ENCODE results near the gene SLC9A7. TPM values are rescaled to one million over a fixed set of nuclear protein-coding genes. Genes with fewer than 3 reads are reported as not detected.

SLC9A7 gene
- total RNA-seq, 1 experiment from 2014 or later, result 74.3 TPM

GRCh38 chrX:46635186-46635585 is 123.7 kb downstream of the SLC9A7 start:
- Histone ChIP-seq H2AFZ (ENCODE audit: low read length) (no peak overlapping the region), H3K9ac (ENCODE audit: low read length) (no peak overlapping the region), H3F3A (ENCODE audit: low read length, unreplicated experiment) (no peaks in the 10 kb centered on the region), H3K27me3 (ENCODE audit: low read length) (no peaks in the 10 kb centered on the region), H4K20me1 (ENCODE audit: low read length) (no peaks in the 10 kb centered on the region), H3K9me3 (ENCODE audit: low read length) (no peaks in the 10 kb centered on the region), H3K4me3 (ENCODE audit: low read length) (no peak overlapping the region), H3K79me2 (ENCODE audit: low read length) (no peaks in the 10 kb centered on the region), H3K27ac (ENCODE audit: low read length) (no peak overlapping the region), H3K4me2 (ENCODE audit: low read length) (no peak overlapping the region), H3K4me1 (ENCODE audit: insufficient read depth, low read length) (no peaks in the 10 kb centered on the region), H3K36me3 (ENCODE audit: low read depth, low read length) (peaks cover 8% of the 10 kb centered on the region), H3K9me2 (replicated peaks; ENCODE audit: low read length) (no peaks in the 10 kb centered on the region)
- DNase-seq (no peak), ATAC-seq (no peak)
- no TSS peak for BruUV-seq (replicated peaks)
- TF ChIP-seq EZH2phosphoT487 (IDR thresholded peaks at IDR 0.05; ENCODE audit: borderline replicate concordance, low read length) (no peak), CTCF (conservative IDR thresholded peaks at IDR 0.05; ENCODE audit: low read depth, low read length) (no peak), EZH2 (IDR thresholded peaks at IDR 0.05; ENCODE audit: low read length, unreplicated experiment) (no peak)
- intact Hi-C loops (cut with micrococcal nuclease), result no loop called here
- ChIA-PET POLR2A (ENCODE audit: unreplicated experiment) (no interaction called here), CTCF (no interaction called here)

GRCh38 chrX:46634577-46634976 is 124.3 kb downstream of the SLC9A7 start:
- H3K27ac ChIP-seq (ENCODE audit: low read length), result no peak overlapping the region
- ChIA-PET POLR2A (ENCODE audit: unreplicated experiment) (no interaction called here), CTCF (no interaction called here)
- no peaks in the 10 kb centered on the region for H3K4me1 ChIP-seq (ENCODE audit: insufficient read depth, low read length)
- BruUV-seq (replicated peaks), result no TSS peak
- peaks cover 8% of the 10 kb centered on the region for H3K36me3 ChIP-seq (ENCODE audit: low read depth, low read length)
- H3K27me3 ChIP-seq (ENCODE audit: low read length), result no peaks in the 10 kb centered on the region
- H3K9me2 ChIP-seq (replicated peaks; ENCODE audit: low read length), result no peaks in the 10 kb centered on the region
- intact Hi-C loops (cut with micrococcal nuclease), result no loop called here
- H3K9ac ChIP-seq (ENCODE audit: low read length), result no peak overlapping the region
- no peaks in the 10 kb centered on the region for H3K9me3 ChIP-seq (ENCODE audit: low read length)
- ATAC-seq (no peak), DNase-seq (no peak)
- TF ChIP-seq EZH2 (IDR thresholded peaks at IDR 0.05; ENCODE audit: low read length, unreplicated experiment) (no peak), CTCF (conservative IDR thresholded peaks at IDR 0.05; ENCODE audit: low read depth, low read length) (no peak), EZH2phosphoT487 (IDR thresholded peaks at IDR 0.05; ENCODE audit: borderline replicate concordance, low read length) (no peak)
- no peaks in the 10 kb centered on the region for H3K79me2 ChIP-seq (ENCODE audit: low read length)
- no peaks in the 10 kb centered on the region for H3F3A ChIP-seq (ENCODE audit: low read length, unreplicated experiment)
- no peaks in the 10 kb centered on the region for H4K20me1 ChIP-seq (ENCODE audit: low read length)
- H3K4me2 ChIP-seq (ENCODE audit: low read length), result no peak overlapping the region
- no peak overlapping the region for H2AFZ ChIP-seq (ENCODE audit: low read length)
- no peak overlapping the region for H3K4me3 ChIP-seq (ENCODE audit: low read length)

- no TSS peak for BruUV-seq (replicated peaks)
- no peaks in the 10 kb centered on the region for H3K9me2 ChIP-seq (replicated peaks; ENCODE audit: low read length)
- no peak overlapping the region for H3K4me3 ChIP-seq (ENCODE audit: low read length)
- H3K4me1 ChIP-seq (ENCODE audit: insufficient read depth, low read length), result no peaks in the 10 kb centered on the region
- POLR2A ChIA-PET (ENCODE audit: unreplicated experiment), result no interaction called here
- no peaks in the 10 kb centered on the region for H3K9me3 ChIP-seq (ENCODE audit: low read length)
- peak; percentile 62 for ATAC-seq
- intact Hi-C loops (cut with micrococcal nuclease), result no loop called here
- no peak overlapping the region for H3K27ac ChIP-seq (ENCODE audit: low read length)
- no peaks in the 10 kb centered on the region for H3K79me2 ChIP-seq (ENCODE audit: low read length)
- no peak overlapping the region for H3K4me2 ChIP-seq (ENCODE audit: low read length)
- CTCF ChIA-PET, result no interaction called here
- TF ChIP-seq EZH2phosphoT487 (IDR thresholded peaks at IDR 0.05; ENCODE audit: borderline replicate concordance, low read length), result no peak
- no peak for TF ChIP-seq CTCF (conservative IDR thresholded peaks at IDR 0.05; ENCODE audit: low read depth, low read length)
- no peak for TF ChIP-seq EZH2 (IDR thresholded peaks at IDR 0.05; ENCODE audit: low read length, unreplicated experiment)
- peaks cover 11% of the 10 kb centered on the region for H3K36me3 ChIP-seq (ENCODE audit: low read depth, low read length)
- no peaks in the 10 kb centered on the region for H4K20me1 ChIP-seq (ENCODE audit: low read length)
- no peak overlapping the region for H2AFZ ChIP-seq (ENCODE audit: low read length)
- no peak for DNase-seq
- no peaks in the 10 kb centered on the region for H3F3A ChIP-seq (ENCODE audit: low read length, unreplicated experiment)
- no peaks in the 10 kb centered on the region for H3K27me3 ChIP-seq (ENCODE audit: low read length)
- H3K9ac ChIP-seq (ENCODE audit: low read length), result no peak overlapping the region
These were observed 128.8 kb downstream of the SLC9A7 start for GRCh38 chrX:46630141-46630540.

All from PC-3 (cell line).